HepG2 (cell line): ENCODE results near the gene KCTD15. TPM values are rescaled to one million over a fixed set of nuclear protein-coding genes. Genes with fewer than 3 reads are reported as not detected.

Experiments used
- CCAR2 ChIP-seq: fragments of 200-400 bp; formaldehyde crosslinking; optimal IDR thresholded peaks from 2 replicates; pipeline ENCODE3; 2018; ENCODE audit warnings: low read depth, mild to moderate bottlenecking, low read length, moderate library complexity
- CEBPZ ChIP-seq: IDR thresholded peaks from 2 replicates; pipeline ENCODE4 v1.6.1; 2012; ENCODE audit warnings: low read length, improper control_type of control experiment
- DPF2 ChIP-seq: sonication (generic); formaldehyde crosslinking; IDR thresholded peaks from 2 replicates; pipeline ENCODE4 v1.4.0; 2020; ENCODE audit warnings: mild to moderate bottlenecking, low read depth, missing genetic modification reagents, borderline replicate concordance
- FOXM1 ChIP-seq: sonication (generic); formaldehyde crosslinking; IDR thresholded peaks from 2 replicates; pipeline ENCODE4 v1.5.0; 2020; ENCODE audit warnings: missing genetic modification reagents
- FOXO1 ChIP-seq: sonication (generic); formaldehyde crosslinking; IDR thresholded peaks from 2 replicates; pipeline ENCODE4 v1.4.0; 2020; ENCODE audit warnings: missing genetic modification reagents
- HNRNPK ChIP-seq: fragments of 200-400 bp; formaldehyde crosslinking; IDR thresholded peaks from 2 replicates; pipeline ENCODE4 v1.6.1; 2018; ENCODE audit warnings: low read length, low read depth, moderate library complexity, mild to moderate bottlenecking; ENCODE audit not compliant: poor library complexity, severe bottlenecking
- HOXD1 ChIP-seq: sonication (generic); formaldehyde crosslinking; IDR thresholded peaks from 2 replicates; pipeline ENCODE4 v1.5.0; 2020; ENCODE audit warnings: missing genetic modification reagents
- IRF9 ChIP-seq: sonication (generic); formaldehyde crosslinking; IDR thresholded peaks from 2 replicates; pipeline ENCODE4 v1.8.0; 2022; ENCODE audit warnings: missing genetic modification reagents, mild to moderate bottlenecking, borderline replicate concordance
- KDM2A ChIP-seq: sonication (generic); formaldehyde crosslinking; IDR thresholded peaks from 2 replicates; pipeline ENCODE4 v1.4.0; 2020; ENCODE audit warnings: low read depth, missing genetic modification reagents, borderline replicate concordance
- POLR2AphosphoS5 ChIP-seq: IDR thresholded peaks from 2 replicates; pipeline ENCODE4 v1.6.1; 2012; ENCODE audit warnings: low read depth, low read length
- ZNF572 ChIP-seq: sonication (generic); formaldehyde crosslinking; IDR thresholded peaks from 2 replicates; pipeline ENCODE4 v1.5.1; 2020; ENCODE audit warnings: mild to moderate bottlenecking, missing genetic modification reagents
- ZNF782 ChIP-seq: sonication (generic); formaldehyde crosslinking; IDR thresholded peaks from 2 replicates; pipeline ENCODE4 v1.4.0; 2020; ENCODE audit warnings: missing genetic modification reagents, mild to moderate bottlenecking, borderline replicate concordance
- polyA plus RNA-seq, 8 experiments: library from polyadenylated mRNA; depleted of rRNA in 3 of 8; stranded (reverse) in 7 of 8; unstranded in 1 of 8; fragments of >200 nt; fragmentation: Illumina TruSeq in 4 of 8; extraction: Trizol in 4 of 8; gene quantifications; 2 replicates each; pipeline versions ENCODE4 v1.2.1 to v1.2.3, GENCODE V29; 2011 to 2016; ENCODE audit warnings: low read depth in 4 of 8, missing spikeins in 1 of 8, mixed read lengths in 1 of 8; ENCODE audit not compliant: insufficient read depth in 1 of 8
- total RNA-seq, 5 experiments: library from RNA; depleted of rRNA; stranded (reverse); fragments of >200 nt; fragmentation: Illumina TruSeq; extraction: Trizol; gene quantifications; 2 replicates each; pipeline ENCODE4 v1.2.3, GENCODE V29; 2016; ENCODE audit warnings: low read depth in 1 of 5
- TF ChIP-seq, protein P1 (sequence below): sonication (generic); formaldehyde crosslinking; IDR thresholded peaks from 2 replicates; pipeline ENCODE4 v1.9.0; 2022; ENCODE audit warnings: low read depth, missing genetic modification reagents
- TF ChIP-seq, protein P2 (sequence below), 2 experiments: sonication (generic) in 1 of 2; formaldehyde crosslinking in 1 of 2; IDR thresholded peaks; 2 replicates each; pipeline versions ENCODE4 v1.4.0 to v1.6.1; 2016 to 2020; ENCODE audit warnings: borderline replicate concordance in 1 of 2, low read depth in 1 of 2, mild to moderate bottlenecking in 1 of 2, missing genetic modification reagents in 1 of 2
- TF ChIP-seq, protein P3 (sequence below): sonication (generic); formaldehyde crosslinking; IDR thresholded peaks from 2 replicates; pipeline ENCODE4 v1.8.0; 2022; ENCODE audit warnings: mild to moderate bottlenecking, missing genetic modification reagents, moderate library complexity
- TF ChIP-seq, protein P4 (sequence below): IDR thresholded peaks from 2 replicates; pipeline ENCODE4 v1.6.1; 2018; ENCODE audit warnings: missing genetic modification reagents, mild to moderate bottlenecking, missing compliant biosample characterization

KCTD15 gene
- total and polyA plus RNA-seq, 2 of the 13 experiments (the other 11 are each of a cell fraction or from before 2014, with no cell fraction given), result 13.2 to 16.7 TPM

DNA sequence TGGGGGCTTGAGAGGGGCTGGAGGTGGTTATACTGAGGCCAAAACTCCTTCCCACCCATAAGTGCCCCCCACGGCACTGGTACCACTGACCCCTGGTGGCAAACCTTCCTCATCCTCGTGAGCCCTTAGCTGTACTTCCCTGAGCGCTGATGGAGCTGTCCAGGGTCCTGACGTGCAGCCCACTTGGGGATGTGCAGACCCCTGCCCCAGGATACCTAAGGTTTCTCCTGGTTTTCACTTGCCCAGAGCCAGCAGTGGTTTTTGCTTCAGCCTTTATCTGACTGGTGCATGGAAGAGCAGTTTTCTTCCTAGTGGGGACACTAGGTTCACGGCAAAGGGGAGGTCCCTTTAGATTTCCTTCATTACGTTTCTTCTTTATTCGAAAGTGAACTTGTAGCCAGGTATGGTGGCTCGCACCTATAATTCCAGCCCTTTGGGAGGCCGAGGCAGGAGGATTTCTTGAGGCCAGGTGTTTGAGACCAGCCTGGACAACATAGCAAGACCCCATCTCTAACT is 28.7 kb upstream of the KCTD15 start (continued):
- no peak for TF ChIP-seq CEBPZ
- no peak for TF ChIP-seq CCAR2
- TF ChIP-seq ZNF782 (CRISPR knock-in tag), result 0 out of 2 replicates have a peak, but pooled peaks have one; percentile 57
- TF ChIP-seq POLR2AphosphoS5, result no peak
- TF ChIP-seq, protein P1, sequence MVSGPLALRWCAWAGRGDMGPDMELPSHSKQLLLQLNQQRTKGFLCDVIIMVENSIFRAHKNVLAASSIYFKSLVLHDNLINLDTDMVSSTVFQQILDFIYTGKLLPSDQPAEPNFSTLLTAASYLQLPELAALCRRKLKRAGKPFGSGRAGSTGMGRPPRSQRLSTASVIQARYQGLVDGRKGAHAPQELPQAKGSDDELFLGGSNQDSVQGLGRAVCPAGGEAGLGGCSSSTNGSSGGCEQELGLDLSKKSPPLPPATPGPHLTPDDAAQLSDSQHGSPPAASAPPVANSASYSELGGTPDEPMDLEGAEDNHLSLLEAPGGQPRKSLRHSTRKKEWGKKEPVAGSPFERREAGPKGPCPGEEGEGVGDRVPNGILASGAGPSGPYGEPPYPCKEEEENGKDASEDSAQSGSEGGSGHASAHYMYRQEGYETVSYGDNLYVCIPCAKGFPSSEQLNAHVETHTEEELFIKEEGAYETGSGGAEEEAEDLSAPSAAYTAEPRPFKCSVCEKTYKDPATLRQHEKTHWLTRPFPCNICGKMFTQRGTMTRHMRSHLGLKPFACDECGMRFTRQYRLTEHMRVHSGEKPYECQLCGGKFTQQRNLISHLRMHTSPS (CRISPR knock-in tag), result no peak
- TF ChIP-seq FOXO1 (CRISPR knock-in tag), result no peak; the same call in 1 of the 2 replicates
- TF ChIP-seq ZNF572 (CRISPR knock-in tag), result no peak
- no peak for TF ChIP-seq FOXM1 (CRISPR knock-in tag)
- TF ChIP-seq HOXD1 (CRISPR knock-in tag), result no peak
- peak; percentile 62; the same call in 1 of the 2 replicates for TF ChIP-seq KDM2A (CRISPR knock-in tag)
- peak; percentile 67; the same call in 1 of the 2 replicates for TF ChIP-seq IRF9
- TF ChIP-seq, protein P2, sequence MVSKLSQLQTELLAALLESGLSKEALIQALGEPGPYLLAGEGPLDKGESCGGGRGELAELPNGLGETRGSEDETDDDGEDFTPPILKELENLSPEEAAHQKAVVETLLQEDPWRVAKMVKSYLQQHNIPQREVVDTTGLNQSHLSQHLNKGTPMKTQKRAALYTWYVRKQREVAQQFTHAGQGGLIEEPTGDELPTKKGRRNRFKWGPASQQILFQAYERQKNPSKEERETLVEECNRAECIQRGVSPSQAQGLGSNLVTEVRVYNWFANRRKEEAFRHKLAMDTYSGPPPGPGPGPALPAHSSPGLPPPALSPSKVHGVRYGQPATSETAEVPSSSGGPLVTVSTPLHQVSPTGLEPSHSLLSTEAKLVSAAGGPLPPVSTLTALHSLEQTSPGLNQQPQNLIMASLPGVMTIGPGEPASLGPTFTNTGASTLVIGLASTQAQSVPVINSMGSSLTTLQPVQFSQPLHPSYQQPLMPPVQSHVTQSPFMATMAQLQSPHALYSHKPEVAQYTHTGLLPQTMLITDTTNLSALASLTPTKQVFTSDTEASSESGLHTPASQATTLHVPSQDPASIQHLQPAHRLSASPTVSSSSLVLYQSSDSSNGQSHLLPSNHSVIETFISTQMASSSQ (IDR thresholded peaks at IDR 0.05; ENCODE audit: low read depth), result no peak
- TF ChIP-seq, protein P2 (CRISPR knock-in tag; IDR thresholded peaks at IDR 0.05; ENCODE audit: borderline replicate concordance), result no peak
- TF ChIP-seq, protein P3, sequence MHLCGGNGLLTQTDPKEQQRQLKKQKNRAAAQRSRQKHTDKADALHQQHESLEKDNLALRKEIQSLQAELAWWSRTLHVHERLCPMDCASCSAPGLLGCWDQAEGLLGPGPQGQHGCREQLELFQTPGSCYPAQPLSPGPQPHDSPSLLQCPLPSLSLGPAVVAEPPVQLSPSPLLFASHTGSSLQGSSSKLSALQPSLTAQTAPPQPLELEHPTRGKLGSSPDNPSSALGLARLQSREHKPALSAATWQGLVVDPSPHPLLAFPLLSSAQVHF (CRISPR knock-in tag), result no peak
- no peak for TF ChIP-seq HNRNPK
- TF ChIP-seq, protein P4, sequence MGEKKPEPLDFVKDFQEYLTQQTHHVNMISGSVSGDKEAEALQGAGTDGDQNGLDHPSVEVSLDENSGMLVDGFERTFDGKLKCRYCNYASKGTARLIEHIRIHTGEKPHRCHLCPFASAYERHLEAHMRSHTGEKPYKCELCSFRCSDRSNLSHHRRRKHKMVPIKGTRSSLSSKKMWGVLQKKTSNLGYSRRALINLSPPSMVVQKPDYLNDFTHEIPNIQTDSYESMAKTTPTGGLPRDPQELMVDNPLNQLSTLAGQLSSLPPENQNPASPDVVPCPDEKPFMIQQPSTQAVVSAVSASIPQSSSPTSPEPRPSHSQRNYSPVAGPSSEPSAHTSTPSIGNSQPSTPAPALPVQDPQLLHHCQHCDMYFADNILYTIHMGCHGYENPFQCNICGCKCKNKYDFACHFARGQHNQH (CRISPR knock-in tag), result no peak
- no peak for TF ChIP-seq DPF2
